Endothelial cell (in vitro differentiated cells): Measurements from ENCODE around the gene NLGN1. TPM values are rescaled to one million over a fixed set of nuclear protein-coding genes. Genes with fewer than 3 reads are reported as not detected.

Experiments used
- DNase-seq: peaks from one replicate; pipeline ENCODE4 v3.0.0; 2021; ENCODE audit warnings: low spot score
- H3K27ac Mint-ChIP-seq: one replicate; pipeline ENCODE4 v1.8.0; 2021; ENCODE audit warnings: mixed read lengths, inconsistent platforms; ENCODE audit not compliant: unreplicated experiment
- H3K27me3 Mint-ChIP-seq: one replicate; pipeline ENCODE4 v1.8.0; 2021; ENCODE audit warnings: mild to moderate bottlenecking, moderate library complexity, mixed read lengths, inconsistent platforms; ENCODE audit not compliant: unreplicated experiment
- H3K36me3 Mint-ChIP-seq: one replicate; pipeline ENCODE4 v1.8.0; 2021; ENCODE audit warnings: mild to moderate bottlenecking, low read depth, mixed read lengths, inconsistent platforms; ENCODE audit not compliant: unreplicated experiment
- H3K4me1 Mint-ChIP-seq: one replicate; pipeline ENCODE4 v1.8.0; 2021; ENCODE audit warnings: mild to moderate bottlenecking, mixed read lengths, inconsistent platforms; ENCODE audit not compliant: unreplicated experiment
- H3K4me3 Mint-ChIP-seq: one replicate; pipeline ENCODE4 v1.8.0; 2021; ENCODE audit warnings: mild to moderate bottlenecking, mixed read lengths, inconsistent platforms; ENCODE audit not compliant: unreplicated experiment
- H3K9me3 Mint-ChIP-seq: one replicate; pipeline ENCODE4 v1.8.0; 2021; ENCODE audit warnings: mixed read lengths, inconsistent platforms; ENCODE audit not compliant: unreplicated experiment
- total RNA-seq: library from RNA; stranded (reverse); fragmentation: NEBNext Ultra II Directional; extraction: Animal tissue kit (Norgen Biotek cat#: 25700); gene quantifications from one replicate; pipeline ENCODE4 v1.2.1, GENCODE V29; 2021; ENCODE audit not compliant: unreplicated experiment
- TF ChIP-seq, protein P1 (sequence below): fragments of 200-600 bp; sonication (generic); IDR thresholded peaks from one replicate; pipeline ENCODE4 v1.5.0; 2021; ENCODE audit warnings: antibody characterized with exemption; ENCODE audit not compliant: unreplicated experiment

NLGN1 gene
- total RNA-seq, 1 donor from 2014 or later, result 27.6 TPM

DNA sequence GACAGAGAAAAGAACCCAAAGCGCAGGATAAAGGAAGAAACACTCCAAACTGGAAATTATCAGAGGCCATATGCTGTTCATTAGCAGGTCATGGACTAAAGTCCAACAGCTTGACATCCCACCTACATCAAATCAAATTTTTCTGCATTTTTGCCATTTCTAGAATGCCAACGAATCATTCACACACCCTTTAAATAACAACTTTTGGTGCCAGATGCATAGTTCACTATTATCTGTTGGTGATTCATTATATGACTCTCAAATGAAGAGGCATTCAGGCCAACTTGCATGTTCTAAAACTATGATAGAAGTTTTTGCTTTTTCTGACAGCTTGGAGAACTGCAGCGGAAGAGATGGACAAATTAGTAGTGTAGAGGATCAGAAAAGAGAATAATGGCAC is 931.8 kb downstream of the NLGN1 start:
- TF ChIP-seq, protein P1, sequence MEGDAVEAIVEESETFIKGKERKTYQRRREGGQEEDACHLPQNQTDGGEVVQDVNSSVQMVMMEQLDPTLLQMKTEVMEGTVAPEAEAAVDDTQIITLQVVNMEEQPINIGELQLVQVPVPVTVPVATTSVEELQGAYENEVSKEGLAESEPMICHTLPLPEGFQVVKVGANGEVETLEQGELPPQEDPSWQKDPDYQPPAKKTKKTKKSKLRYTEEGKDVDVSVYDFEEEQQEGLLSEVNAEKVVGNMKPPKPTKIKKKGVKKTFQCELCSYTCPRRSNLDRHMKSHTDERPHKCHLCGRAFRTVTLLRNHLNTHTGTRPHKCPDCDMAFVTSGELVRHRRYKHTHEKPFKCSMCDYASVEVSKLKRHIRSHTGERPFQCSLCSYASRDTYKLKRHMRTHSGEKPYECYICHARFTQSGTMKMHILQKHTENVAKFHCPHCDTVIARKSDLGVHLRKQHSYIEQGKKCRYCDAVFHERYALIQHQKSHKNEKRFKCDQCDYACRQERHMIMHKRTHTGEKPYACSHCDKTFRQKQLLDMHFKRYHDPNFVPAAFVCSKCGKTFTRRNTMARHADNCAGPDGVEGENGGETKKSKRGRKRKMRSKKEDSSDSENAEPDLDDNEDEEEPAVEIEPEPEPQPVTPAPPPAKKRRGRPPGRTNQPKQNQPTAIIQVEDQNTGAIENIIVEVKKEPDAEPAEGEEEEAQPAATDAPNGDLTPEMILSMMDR, result no peak
- no peaks in the 10 kb centered on the region for H3K36me3 Mint-ChIP-seq
- no peaks in the 10 kb centered on the region for H3K4me1 Mint-ChIP-seq
- H3K27me3 Mint-ChIP-seq, result no peaks in the 10 kb centered on the region
- no peak for DNase-seq
- H3K4me3 Mint-ChIP-seq, result no peak overlapping the region
- H3K27ac Mint-ChIP-seq, result no peak overlapping the region
- H3K9me3 Mint-ChIP-seq, result no peaks in the 10 kb centered on the region

DNA sequence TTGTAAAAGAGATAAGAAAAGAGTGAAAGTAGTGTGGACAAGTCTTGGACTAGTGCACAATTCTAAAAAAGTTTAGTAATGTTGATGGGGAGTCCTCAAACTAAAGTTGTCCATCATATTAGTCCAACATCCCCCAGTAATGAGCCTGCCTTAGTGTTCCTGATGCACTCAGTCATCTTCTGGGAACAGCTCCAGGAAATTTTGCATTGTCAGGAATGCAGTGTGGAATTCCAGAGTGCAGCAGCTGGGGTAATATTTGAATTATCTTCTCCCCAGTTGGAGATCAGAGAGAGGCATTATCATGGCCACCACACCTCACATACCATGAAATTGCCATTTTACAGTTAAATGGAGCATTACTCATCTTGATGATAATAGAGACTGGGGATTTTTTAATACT is 932.8 kb downstream of the NLGN1 start:
- no peak overlapping the region for H3K27ac Mint-ChIP-seq
- no peak overlapping the region for H3K4me3 Mint-ChIP-seq
- H3K4me1 Mint-ChIP-seq, result no peaks in the 10 kb centered on the region
- no peaks in the 10 kb centered on the region for H3K27me3 Mint-ChIP-seq
- H3K9me3 Mint-ChIP-seq, result no peaks in the 10 kb centered on the region
- TF ChIP-seq, protein P1, result no peak
- DNase-seq, result no peak
- no peaks in the 10 kb centered on the region for H3K36me3 Mint-ChIP-seq

DNA sequence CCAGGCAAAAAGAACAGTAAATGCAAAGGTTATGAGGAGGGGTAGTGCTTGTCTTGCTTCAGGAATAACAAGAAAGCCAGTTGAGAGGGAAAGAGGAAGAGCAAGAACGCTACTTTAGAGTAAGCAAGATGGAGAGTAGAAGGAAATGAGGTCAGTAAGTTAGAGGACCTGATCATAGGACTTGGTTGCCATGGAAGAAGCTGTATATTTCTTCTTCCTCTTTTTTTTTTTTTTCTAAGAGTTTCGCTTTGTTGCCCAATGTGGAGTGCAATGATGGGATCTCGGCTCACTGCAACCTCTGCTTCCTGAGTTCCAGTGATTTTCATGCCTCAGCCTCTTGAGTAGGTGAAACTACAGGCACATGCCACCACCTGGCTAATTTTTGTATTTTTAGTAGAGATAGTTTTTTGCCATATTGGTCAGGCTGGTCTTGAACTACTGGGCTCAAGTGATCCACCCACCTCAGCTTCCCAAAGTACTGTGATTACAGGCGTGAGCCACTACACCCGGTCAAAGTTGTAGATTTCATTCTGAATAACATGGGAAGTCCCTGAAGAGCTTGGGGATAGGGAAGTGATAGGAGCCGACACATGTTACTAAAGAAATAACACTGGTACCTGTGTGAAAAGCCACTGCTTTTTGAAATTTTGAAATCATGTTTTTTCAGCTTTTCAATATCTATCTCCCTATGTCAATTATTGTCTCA is 933.7 kb downstream of the NLGN1 start:
- H3K9me3 Mint-ChIP-seq, result no peaks in the 10 kb centered on the region
- H3K27ac Mint-ChIP-seq, result no peak overlapping the region
- TF ChIP-seq, protein P1, result no peak
- no peak overlapping the region for H3K4me3 Mint-ChIP-seq
- H3K27me3 Mint-ChIP-seq, result no peaks in the 10 kb centered on the region
- H3K4me1 Mint-ChIP-seq, result no peaks in the 10 kb centered on the region
- DNase-seq, result no peak
- no peaks in the 10 kb centered on the region for H3K36me3 Mint-ChIP-seq

DNA sequence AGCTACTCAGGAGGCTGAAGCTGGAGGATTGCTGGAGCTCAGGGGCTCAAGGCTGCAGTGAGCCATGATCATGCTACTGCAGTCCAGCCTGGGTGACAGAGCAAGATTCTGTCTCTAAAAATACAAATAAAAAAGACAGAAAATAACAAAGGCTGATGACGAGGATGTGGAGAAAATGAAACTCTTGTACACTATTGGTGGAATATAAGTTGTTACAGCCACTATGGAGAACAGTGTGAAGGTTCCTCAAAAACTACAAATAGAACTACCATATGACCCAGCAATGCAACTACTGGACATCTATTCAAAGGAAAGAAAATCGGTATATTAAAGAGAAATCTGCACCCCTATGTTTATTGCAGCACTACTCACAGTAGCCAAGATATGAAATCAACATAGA is 934.8 kb downstream of the NLGN1 start:
- Mint-ChIP-seq H3K27me3 (no peaks in the 10 kb centered on the region), H3K27ac (no peak overlapping the region), H3K4me3 (no peak overlapping the region), H3K4me1 (no peaks in the 10 kb centered on the region), H3K36me3 (no peaks in the 10 kb centered on the region), H3K9me3 (no peaks in the 10 kb centered on the region)
- TF ChIP-seq, protein P1, result no peak
- DNase-seq, result no peak

DNA sequence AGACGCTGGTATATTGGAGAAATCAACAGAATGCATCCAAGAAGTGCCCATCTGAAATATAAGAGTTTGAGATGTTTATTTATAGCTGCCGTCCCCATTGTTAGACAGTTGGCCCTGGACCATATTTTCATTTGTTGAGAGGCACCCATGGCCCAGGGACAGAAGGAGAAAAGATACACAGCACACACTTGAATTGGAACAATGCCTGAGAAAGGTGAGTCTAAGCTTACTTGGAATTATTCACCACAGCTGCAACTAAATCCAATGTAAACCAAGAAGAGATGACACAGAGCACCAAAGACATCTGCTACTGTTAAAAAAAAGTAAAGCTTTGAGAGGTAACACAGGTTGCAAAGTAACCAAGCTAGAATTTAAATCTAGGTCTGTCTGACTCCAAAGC is 936.1 kb downstream of the NLGN1 start:
- no peak overlapping the region for H3K4me3 Mint-ChIP-seq
- H3K9me3 Mint-ChIP-seq, result no peaks in the 10 kb centered on the region
- H3K4me1 Mint-ChIP-seq, result no peaks in the 10 kb centered on the region
- H3K36me3 Mint-ChIP-seq, result no peaks in the 10 kb centered on the region
- no peak overlapping the region for H3K27ac Mint-ChIP-seq
- TF ChIP-seq, protein P1, result no peak
- no peaks in the 10 kb centered on the region for H3K27me3 Mint-ChIP-seq
- no peak for DNase-seq
